Testis (tissue), 2 donors: ENCODE data around the gene CWC22.

Experiments
- CTCF ChIP-seq, 3 experiments: fragments of 450-650 bp in 2 of 3; fragments of 200-600 bp in 1 of 3; sonication (generic) in 1 of 3; IDR thresholded peaks; one replicate each; pipeline ENCODE4 v1.5.1; 2016 to 2019; ENCODE audit warnings: antibody characterized with exemption in 3 of 3, mild to moderate bottlenecking in 2 of 3, moderate library complexity in 1 of 3
- POLR2A ChIP-seq: fragments of 450-650 bp; IDR thresholded peaks from one replicate; pipeline ENCODE4 v1.6.1; 2017; ENCODE audit warnings: antibody characterized with exemption, mild to moderate bottlenecking, moderate library complexity

GRCh38 chr2:179950391-179950790 lies 56.7 kb downstream of the CWC22 start:
- no peak for TF ChIP-seq CTCF (IDR thresholded peaks at IDR 0.05)
- TF ChIP-seq POLR2A = no peak
